Endothelial cell of umbilical vein (primary cell): ENCODE results near the gene DLG5.

Experiments used
- CTCF ChIP-seq, 2 donors: IDR thresholded peaks; 1 replicate in 1 of 2; 2 replicates in 1 of 2; pipeline ENCODE4 v1.5.1; 2011; ENCODE audit warnings: low read length in 2 of 2, mild to moderate bottlenecking in 2 of 2, moderate library complexity in 2 of 2, control low read depth in 1 of 2, inconsistent platforms in 1 of 2, low read depth in 1 of 2; ENCODE audit not compliant: insufficient read depth in 1 of 2; ENCODE audit errors: extremely low read depth in 1 of 2
- EZH2 ChIP-seq: IDR thresholded peaks from 2 replicates; pipeline ENCODE4 v1.6.1; 2012; ENCODE audit warnings: borderline replicate concordance, low read depth, mild to moderate bottlenecking, moderate library complexity, low read length, inconsistent platforms; ENCODE audit not compliant: severe bottlenecking
- FOS ChIP-seq: IDR thresholded peaks from 2 replicates; pipeline ENCODE4 v1.6.1; 2011; ENCODE audit warnings: mild to moderate bottlenecking, low read length, moderate library complexity, borderline replicate concordance; ENCODE audit not compliant: insufficient read depth
- GATA2 ChIP-seq: IDR thresholded peaks from 2 replicates; pipeline ENCODE4 v1.7.0; 2011; ENCODE audit warnings: low read depth, mild to moderate bottlenecking, moderate library complexity, mixed read lengths, low read length; ENCODE audit not compliant: insufficient read length, insufficient read depth
- JUN ChIP-seq: IDR thresholded peaks from 2 replicates; pipeline ENCODE4 v1.6.1; 2011; ENCODE audit warnings: borderline replicate concordance, low read depth; ENCODE audit not compliant: insufficient read length, insufficient read depth
- MAX ChIP-seq: IDR thresholded peaks from 2 replicates; pipeline ENCODE4 v1.6.1; 2011; ENCODE audit not compliant: insufficient read depth, insufficient read length
- MYC ChIP-seq: IDR thresholded peaks from one replicate; pipeline ENCODE4 v1.6.1; 2011; ENCODE audit warnings: mild to moderate bottlenecking, low read depth, low read length
- POLR2A ChIP-seq: IDR thresholded peaks from 2 replicates; pipeline ENCODE4 v1.6.1; 2012; ENCODE audit warnings: low read depth, mild to moderate bottlenecking, control low read depth, low read length
- POLR2AphosphoS5 ChIP-seq: IDR thresholded peaks from 2 replicates; pipeline ENCODE4 v1.6.1; 2012; ENCODE audit warnings: low read depth, mild to moderate bottlenecking, control low read depth, low read length, moderate library complexity; ENCODE audit not compliant: insufficient read depth

GRCh38 chr10:77844177-77844576, 82.4 kb downstream of the DLG5 start:
- TF ChIP-seq CTCF (IDR thresholded peaks at IDR 0.05; ENCODE audit: extremely low read depth in 1 of 2, insufficient read depth in 1 of 2, low read depth in 1 of 2, low read length in 2 of 2): no peak
- no peak for TF ChIP-seq EZH2
- no peak for TF ChIP-seq POLR2A
- TF ChIP-seq MYC: no peak
- TF ChIP-seq MAX: no peak
- no peak for TF ChIP-seq JUN
- no peak for TF ChIP-seq POLR2AphosphoS5
- TF ChIP-seq FOS: no peak
- TF ChIP-seq GATA2: no peak
